Neutrophil (primary cell): ENCODE data around the gene RABGAP1L.

Source experiments
- H3K27ac ChIP-seq: fragments of 200-600 bp; sonication (generic); 2 replicates; pipeline ENCODE4 v1.5.1; 2016; ENCODE audit warnings: mild to moderate bottlenecking, moderate library complexity
- H3K27me3 ChIP-seq: fragments of 200-600 bp; sonication (generic); 2 replicates; pipeline ENCODE4 v1.6.0; 2016; ENCODE audit warnings: mild to moderate bottlenecking
- H3K36me3 ChIP-seq: fragments of 200-600 bp; sonication (generic); 2 replicates; pipeline ENCODE4 v1.5.1; 2017
- H3K4me1 ChIP-seq, 2 experiments: fragments of 200-600 bp in 1 of 2; sonication (generic) in 1 of 2; 1 replicate in 1 of 2; 2 replicates in 1 of 2; pipeline versions ENCODE4 v1.5.1 to v1.6.1; 2013 to 2016; ENCODE audit warnings: low read depth in 1 of 2, low read length in 1 of 2, mild to moderate bottlenecking in 1 of 2, moderate library complexity in 1 of 2; ENCODE audit not compliant: control insufficient read depth in 1 of 2, insufficient read depth in 1 of 2
- H3K4me3 ChIP-seq, 2 experiments: fragments of 200-600 bp in 1 of 2; sonication (generic) in 1 of 2; 1 replicate in 1 of 2; 2 replicates in 1 of 2; pipeline ENCODE4 v1.5.1; 2013 to 2016; ENCODE audit warnings: low read depth in 1 of 2, low read length in 1 of 2, mild to moderate bottlenecking in 1 of 2, moderate library complexity in 1 of 2
- H3K9me3 ChIP-seq: fragments of 200-600 bp; sonication (generic); 2 replicates; pipeline ENCODE4 v1.5.1; 2016
- CTCF ChIP-seq: fragments of 200-600 bp; sonication (generic); IDR thresholded peaks from 2 replicates; pipeline ENCODE4 v1.5.1; 2016; ENCODE audit warnings: antibody characterized with exemption

Gene RABGAP1L

GRCh38 chr1:174204697-174205308, 45.5 kb downstream of the RABGAP1L start:
- peaks cover 0 to 10% of the 10 kb centered on the region in 2 experiments for H3K4me1 ChIP-seq
- no peak for TF ChIP-seq CTCF
- H3K4me3 ChIP-seq: no peak overlapping the region
- no peak overlapping the region for H3K27ac ChIP-seq
- no peaks in the 10 kb centered on the region for H3K36me3 ChIP-seq
- no peaks in the 10 kb centered on the region for H3K9me3 ChIP-seq
- no peaks in the 10 kb centered on the region for H3K27me3 ChIP-seq

GRCh38 chr1:174206148-174206836, 47.0 kb downstream of the RABGAP1L start:
- no peak for TF ChIP-seq CTCF
- Histone ChIP-seq H3K27ac (peak overlapping the region; percentile 59), H3K9me3 (no peaks in the 10 kb centered on the region), H3K36me3 (no peaks in the 10 kb centered on the region), H3K4me3 (no peak overlapping the region), H3K4me1 (peaks cover 0 to 10% of the 10 kb centered on the region in 2 experiments), H3K27me3 (no peaks in the 10 kb centered on the region)

- H3K4me3 ChIP-seq: no peak overlapping the region
- no peak for TF ChIP-seq CTCF
Observed at GRCh38 chr1:174209347-174210187, 50.2 kb downstream of the RABGAP1L start.

GRCh38 chr1:174211486-174211885, 52.2 kb downstream of the RABGAP1L start:
- no peak for TF ChIP-seq CTCF
- Histone ChIP-seq H3K4me1 (peaks cover 0 to 9% of the 10 kb centered on the region in 2 experiments), H3K27ac (no peak overlapping the region), H3K27me3 (no peaks in the 10 kb centered on the region), H3K36me3 (no peaks in the 10 kb centered on the region), H3K4me3 (no peak overlapping the region), H3K9me3 (no peaks in the 10 kb centered on the region)

More at GRCh38 chr1:174209347-174210187, 50.2 kb downstream of the RABGAP1L start:
- Histone ChIP-seq H3K9me3 (no peaks in the 10 kb centered on the region), H3K27ac (no peak overlapping the region), H3K36me3 (no peaks in the 10 kb centered on the region), H3K27me3 (no peaks in the 10 kb centered on the region), H3K4me1 (peaks cover 0 to 10% of the 10 kb centered on the region in 2 experiments)

GRCh38 chr1:174215766-174216165, 56.4 kb downstream of the RABGAP1L start:
- H3K4me1 ChIP-seq: no peaks in the 10 kb centered on the region
- no peaks in the 10 kb centered on the region for H3K27me3 ChIP-seq
- no peak overlapping the region for H3K27ac ChIP-seq
- H3K9me3 ChIP-seq: no peaks in the 10 kb centered on the region
- peaks cover under 1% of the 10 kb centered on the region for H3K36me3 ChIP-seq
- no peak overlapping the region for H3K4me3 ChIP-seq
- TF ChIP-seq CTCF: no peak
